ENCODE results near the gene FAM222B.

Gene FAM222B

DNA sequence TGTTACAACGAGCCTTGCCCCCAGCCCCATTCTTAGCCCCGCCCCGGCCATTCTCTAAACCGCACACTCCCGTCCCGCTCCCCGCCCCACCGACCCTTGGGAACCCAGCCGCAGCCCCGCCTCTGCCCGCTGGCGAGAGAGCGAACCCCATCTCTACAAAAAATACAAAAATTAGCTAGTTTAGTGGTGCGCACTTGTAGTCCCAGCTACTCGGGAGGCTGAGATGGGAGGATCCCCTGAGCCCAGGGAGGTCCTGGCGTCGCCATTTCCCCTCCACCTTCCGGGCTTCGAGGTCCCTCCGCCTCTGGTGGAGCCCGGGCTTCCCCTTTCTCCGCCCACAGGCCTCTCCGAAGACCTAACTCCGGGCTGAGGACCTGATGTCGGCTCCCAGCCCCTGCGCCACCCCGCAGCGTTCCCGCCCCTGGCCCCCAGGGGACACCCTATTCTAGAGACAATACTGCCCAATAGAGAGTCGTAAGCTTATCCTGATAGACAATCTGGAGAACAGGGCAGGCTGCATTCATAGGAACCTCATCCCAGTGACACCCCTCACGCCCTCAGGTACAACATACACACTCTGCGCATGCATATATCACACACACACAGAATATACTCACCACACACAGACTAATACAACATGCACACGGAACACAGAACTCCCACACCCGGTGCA lies 130.4 kb downstream of the FAM222B start:
- no peak for DNase-seq (ENCODE audit: low spot score)

DNA sequence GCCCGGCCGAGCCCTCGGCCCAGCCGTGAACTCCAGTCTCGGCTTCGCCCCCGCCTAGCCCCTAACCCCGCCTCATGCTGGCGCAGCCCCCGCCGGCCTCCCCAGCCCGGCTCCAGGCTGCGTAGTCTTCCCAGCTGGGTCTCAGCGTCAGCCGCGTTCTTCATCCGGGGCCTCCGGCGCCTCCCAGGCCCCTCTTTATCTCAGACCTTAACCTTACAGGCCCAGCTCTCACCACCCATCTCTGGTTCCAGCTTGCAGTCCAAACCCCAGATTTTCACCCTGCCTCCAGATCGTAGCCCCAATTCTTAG lies 130.9 kb downstream of the FAM222B start, which contains the start of gene PROCA1:
PROCA1 (minus strand) TSS at position 166 of the 309 bp plus-strand sequence. CDS start 228 bp downstream, outside the sequence.
- no peak for DNase-seq (ENCODE audit: low spot score)

DNA sequence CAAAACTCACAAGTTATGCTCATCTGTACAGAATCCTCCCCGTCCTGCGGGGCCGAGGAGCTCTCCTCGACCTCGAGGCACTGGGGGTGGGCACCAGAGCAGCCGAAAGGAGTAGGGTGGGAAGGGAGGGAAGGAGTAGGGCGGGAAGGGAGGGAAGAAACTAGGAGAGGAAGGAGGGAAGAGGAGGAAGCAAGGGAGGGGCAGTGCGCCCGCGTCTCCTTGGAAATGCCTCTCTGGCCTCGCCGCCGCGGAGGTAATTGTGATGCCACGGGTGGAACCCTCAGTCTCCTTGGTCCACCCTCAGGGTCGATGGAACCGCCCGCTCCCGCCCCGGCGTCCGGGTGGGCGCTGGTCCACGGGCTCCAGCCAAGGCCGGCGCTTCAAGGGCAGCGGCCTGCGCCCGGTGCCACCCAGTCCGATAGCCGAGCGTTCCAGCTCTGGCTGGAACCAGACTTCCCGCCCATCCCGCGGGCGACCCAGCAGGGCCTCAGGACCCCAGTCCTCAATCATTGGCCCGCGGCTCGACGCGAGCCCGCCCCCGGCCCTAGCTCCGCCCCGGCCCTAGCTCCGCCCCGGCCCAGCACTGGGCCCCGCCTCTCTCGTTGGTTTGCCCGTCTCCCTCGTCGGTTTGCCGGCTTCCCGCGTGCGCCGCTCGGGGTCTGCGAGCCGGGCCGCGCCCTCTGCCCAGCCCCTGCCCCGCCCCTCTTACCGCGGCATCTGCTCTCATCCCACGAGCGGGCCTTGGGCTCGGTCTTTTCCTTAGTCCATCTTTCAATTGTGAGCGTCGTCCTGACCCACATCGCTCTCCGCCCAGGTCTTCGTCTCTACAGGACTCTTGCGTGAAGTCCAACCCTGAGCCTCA lies 131.5 kb downstream of the FAM222B start:
- peak; percentile 75 for DNase-seq (ENCODE audit: low spot score)

DNA sequence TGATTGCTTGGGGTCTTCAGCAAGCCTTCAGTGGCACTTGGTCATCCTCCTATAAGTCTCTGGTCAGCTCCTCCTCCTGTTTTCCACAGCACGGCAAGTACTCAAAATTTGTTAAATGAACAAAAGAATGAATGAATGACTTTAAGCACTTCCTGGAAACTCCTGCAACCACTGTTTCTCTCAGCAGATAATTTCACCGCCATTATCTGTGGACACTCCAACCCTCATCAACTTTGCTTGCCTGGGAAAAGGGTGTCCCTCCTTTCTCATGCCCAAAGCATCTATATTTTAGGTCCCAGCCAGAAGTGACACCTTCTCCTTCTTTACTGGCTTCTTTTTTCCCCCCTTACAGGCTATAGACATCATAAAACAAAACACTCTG lies 135.3 kb downstream of the FAM222B start:
- no peak for DNase-seq (ENCODE audit: low spot score)

DNA sequence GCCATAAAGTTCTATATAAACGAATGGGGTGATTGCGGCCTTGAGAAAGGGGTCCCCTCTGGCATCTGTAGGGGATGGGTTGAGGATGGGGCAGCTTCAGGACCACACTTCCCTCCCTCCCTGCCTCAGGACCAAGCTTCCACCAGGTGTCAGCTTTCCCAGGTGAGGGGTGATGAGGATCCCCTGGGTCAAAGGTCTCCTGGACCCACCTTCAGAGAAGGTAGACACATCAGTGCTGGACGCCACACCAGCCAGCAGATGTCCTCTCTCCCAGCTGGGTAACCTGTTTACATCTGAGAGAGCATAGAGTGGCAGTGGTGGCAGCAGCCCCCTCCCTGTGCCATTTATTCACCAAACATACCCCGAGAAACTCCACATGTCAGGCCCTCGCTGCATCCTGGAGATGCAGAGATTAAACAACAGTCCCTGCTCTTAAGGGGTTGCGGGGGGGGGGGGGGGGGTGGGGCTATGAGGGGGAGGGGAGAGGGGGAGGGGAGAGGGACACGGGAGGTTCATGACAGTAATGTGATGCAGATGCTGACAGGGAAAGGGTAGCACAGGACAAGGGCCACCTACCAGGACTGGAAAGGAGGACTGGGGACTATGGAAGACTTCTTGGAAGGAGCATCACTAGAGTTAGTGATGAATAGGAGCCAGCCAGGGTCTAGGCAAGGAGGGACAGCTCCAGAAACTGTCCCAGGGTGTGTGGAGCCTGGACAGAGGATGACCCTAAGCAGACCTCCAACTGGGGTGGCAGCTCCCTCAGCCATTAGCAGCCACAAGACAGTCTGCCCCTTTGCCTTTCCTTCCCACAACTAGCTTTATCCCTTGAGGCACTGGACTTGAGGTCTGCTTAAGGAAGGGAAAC lies 135.9 kb downstream of the FAM222B start:
- DNase-seq (ENCODE audit: low spot score) = no peak
